22Rv1 (cell line): ENCODE results near the gene RAP1GAP.
A peak's percentile ranks its signal among the peaks of the same experiment; 100 is the strongest.

Experiments
- H3K27ac ChIP-seq: fragments of 450-650 bp; 2 replicates; pipeline ENCODE4 v1.5.1; 2017
- ZFX ChIP-seq: fragments of 450-650 bp; IDR thresholded peaks from 2 replicates; pipeline ENCODE4 v1.6.1; 2017; ENCODE audit warnings: antibody characterized with exemption, borderline replicate concordance
- TF ChIP-seq, protein P1 (sequence below): fragments of 450-650 bp; IDR thresholded peaks from 2 replicates; pipeline ENCODE4 v1.5.1; 2017; ENCODE audit warnings: mild to moderate bottlenecking

RAP1GAP gene

DNA sequence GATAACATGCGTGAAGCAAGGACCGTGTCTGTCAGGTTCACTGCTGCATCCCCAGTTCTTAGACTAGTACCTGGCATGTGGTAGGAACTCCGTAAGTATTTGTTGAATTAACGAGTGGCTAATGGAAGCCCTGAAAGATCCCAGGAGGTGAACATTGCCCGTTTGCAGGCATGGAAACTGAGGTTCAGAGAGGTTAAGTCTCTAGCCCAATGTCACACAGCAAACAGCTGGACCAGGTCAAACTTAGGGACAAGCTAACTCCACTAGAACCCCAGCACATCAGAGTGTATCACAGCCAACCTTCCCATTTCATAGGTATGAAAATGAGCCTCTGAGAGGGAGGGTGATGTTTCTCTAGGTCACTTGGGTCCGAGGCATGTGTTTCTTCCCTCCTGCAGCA, 27.6 kb downstream of the RAP1GAP start:
- TF ChIP-seq, protein P1, sequence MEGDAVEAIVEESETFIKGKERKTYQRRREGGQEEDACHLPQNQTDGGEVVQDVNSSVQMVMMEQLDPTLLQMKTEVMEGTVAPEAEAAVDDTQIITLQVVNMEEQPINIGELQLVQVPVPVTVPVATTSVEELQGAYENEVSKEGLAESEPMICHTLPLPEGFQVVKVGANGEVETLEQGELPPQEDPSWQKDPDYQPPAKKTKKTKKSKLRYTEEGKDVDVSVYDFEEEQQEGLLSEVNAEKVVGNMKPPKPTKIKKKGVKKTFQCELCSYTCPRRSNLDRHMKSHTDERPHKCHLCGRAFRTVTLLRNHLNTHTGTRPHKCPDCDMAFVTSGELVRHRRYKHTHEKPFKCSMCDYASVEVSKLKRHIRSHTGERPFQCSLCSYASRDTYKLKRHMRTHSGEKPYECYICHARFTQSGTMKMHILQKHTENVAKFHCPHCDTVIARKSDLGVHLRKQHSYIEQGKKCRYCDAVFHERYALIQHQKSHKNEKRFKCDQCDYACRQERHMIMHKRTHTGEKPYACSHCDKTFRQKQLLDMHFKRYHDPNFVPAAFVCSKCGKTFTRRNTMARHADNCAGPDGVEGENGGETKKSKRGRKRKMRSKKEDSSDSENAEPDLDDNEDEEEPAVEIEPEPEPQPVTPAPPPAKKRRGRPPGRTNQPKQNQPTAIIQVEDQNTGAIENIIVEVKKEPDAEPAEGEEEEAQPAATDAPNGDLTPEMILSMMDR = no peak
- TF ChIP-seq ZFX = no peak
- no peak overlapping the region for H3K27ac ChIP-seq

GRCh38 chr1:21641076-21641475, 28.1 kb downstream of the RAP1GAP start:
- TF ChIP-seq ZFX = no peak
- TF ChIP-seq, protein P1 = no peak
- H3K27ac ChIP-seq = no peak overlapping the region

DNA sequence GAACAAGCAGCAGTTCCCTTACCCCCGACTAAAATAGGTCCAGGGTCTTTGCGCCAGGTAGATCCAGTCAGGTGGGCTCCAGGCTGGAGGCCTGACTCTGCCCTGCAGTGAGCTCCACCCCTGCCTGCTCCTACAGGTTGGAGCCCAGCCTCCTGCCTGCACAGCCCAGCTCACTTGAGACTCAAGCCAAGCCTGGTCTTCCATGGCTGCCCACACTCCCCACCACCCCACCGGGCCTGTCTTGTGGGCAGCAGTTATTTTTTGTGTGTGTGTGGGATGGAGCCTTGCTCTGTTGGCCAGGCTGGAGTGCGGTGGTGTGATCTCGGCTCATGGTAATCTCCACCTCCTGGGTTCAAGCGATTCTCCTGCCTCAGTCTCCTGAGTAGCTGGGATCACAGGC, 28.5 kb downstream of the RAP1GAP start:
- H3K27ac ChIP-seq = no peak overlapping the region
- TF ChIP-seq, protein P1 = no peak
- TF ChIP-seq ZFX = no peak

- peak overlapping the region; percentile 50 for H3K27ac ChIP-seq
- TF ChIP-seq ZFX = no peak
- TF ChIP-seq, protein P1 = no peak
These were observed 29.5 kb downstream of the RAP1GAP start for GRCh38 chr1:21639594-21640041.

- H3K27ac ChIP-seq = peak overlapping the region; percentile 50
- TF ChIP-seq ZFX = no peak
- TF ChIP-seq, protein P1 = no peak
These were observed 30.4 kb downstream of the RAP1GAP start for GRCh38 chr1:21638531-21639341.

DNA sequence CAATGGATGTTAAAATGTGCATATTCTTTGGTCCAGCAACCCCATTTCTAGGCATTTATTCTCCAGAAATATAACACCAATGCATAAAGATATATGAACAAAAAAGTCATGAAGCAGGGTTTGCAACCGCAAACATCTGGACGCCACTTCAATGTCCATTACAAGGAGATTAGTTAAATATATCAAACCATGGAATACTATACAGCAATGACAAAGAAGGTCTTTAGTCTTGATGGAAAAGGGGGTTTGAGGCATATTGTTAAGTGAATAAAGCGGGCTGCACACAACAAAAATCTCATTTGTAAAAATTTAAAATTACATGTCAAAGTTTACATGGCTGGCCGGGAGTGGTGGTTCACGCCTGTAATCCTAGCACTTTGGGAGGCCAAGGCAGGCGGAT, 31.6 kb downstream of the RAP1GAP start:
- TF ChIP-seq ZFX = no peak
- TF ChIP-seq, protein P1 = no peak
- no peak overlapping the region for H3K27ac ChIP-seq

DNA sequence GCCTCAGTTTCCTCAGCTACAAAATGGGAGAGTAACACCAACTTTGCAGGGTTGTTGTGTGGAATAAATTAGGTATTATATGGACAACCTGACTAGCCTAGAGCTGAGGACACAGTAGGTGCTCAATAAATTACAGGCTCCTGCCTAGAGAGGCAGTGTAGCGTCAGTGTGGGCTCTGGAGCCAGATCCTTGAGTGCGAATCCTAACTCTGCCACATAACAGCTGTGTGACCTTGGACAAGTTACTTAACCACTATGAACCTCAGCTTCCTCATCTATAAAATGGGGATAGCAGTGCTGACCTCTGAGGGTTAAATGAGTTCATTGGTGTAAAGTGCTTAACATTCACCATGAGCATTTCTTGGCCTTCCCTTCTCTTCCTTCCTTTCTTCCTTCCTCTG, 33.1 kb downstream of the RAP1GAP start:
- TF ChIP-seq, protein P1 = no peak
- TF ChIP-seq ZFX = no peak
- peak overlapping the region; percentile 80 for H3K27ac ChIP-seq
